ENCODE results near the gene KLC4.
"Not testable (repeated sequence)": the region's sequence is repeated elsewhere in the genome, so short reads cannot be mapped to it uniquely, and the experiment has no call there.

Gene KLC4

GRCh38 chr6:43096451-43097097 lies 37.1 kb downstream of the KLC4 start:
- no peak for DNase-seq

DNA sequence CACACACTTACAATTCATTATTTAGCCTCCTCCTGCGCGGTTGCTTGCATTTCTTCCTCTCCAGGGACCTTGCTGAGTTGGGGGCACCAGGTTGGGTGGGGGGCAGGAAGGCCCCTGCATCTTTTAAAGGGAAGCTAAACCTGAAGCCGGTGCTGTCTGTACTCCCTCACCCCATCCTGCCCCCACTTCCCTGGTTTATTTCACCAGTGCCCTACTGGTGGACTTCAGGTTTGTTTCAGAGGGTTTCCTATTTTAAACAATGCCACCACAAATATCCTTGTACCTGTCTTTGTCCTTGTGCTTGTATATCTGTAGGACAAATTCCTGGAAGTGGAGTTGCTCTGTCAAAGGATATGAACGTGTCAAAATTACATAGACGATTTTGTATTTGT lies 37.7 kb downstream of the KLC4 start:
- no peak for DNase-seq

- DNase-seq: no peak
These were observed 38.1 kb downstream of the KLC4 start for GRCh38 chr6:43097502-43097901.

DNA sequence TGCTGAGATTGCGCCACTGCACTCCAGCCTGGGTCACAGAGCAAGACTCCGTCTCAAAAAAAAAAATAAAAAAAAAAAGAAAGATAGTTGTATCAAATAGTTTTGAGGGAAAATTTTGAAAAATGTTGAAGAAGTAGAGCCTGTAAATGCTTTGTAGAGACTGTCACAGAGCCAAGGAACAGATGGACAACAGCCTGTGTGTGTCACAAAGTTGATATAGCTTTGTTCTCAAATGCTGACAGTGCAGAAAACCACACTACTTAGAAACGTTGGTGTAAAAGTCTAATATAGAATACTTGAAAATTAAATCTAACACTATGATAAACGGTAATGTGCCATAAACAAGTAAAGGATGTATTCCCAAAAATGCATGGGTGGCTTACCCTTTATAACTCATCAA lies 42.1 kb downstream of the KLC4 start:
- DNase-seq: no peak

GRCh38 chr6:43103253-43103876 lies 43.9 kb downstream of the KLC4 start:
- no peak for DNase-seq

GRCh38 chr6:43105538-43106222 lies 46.2 kb downstream of the KLC4 start:
- no peak for DNase-seq

GRCh38 chr6:43107344-43108062 lies 48.1 kb downstream of the KLC4 start:
- no peak for DNase-seq

DNA sequence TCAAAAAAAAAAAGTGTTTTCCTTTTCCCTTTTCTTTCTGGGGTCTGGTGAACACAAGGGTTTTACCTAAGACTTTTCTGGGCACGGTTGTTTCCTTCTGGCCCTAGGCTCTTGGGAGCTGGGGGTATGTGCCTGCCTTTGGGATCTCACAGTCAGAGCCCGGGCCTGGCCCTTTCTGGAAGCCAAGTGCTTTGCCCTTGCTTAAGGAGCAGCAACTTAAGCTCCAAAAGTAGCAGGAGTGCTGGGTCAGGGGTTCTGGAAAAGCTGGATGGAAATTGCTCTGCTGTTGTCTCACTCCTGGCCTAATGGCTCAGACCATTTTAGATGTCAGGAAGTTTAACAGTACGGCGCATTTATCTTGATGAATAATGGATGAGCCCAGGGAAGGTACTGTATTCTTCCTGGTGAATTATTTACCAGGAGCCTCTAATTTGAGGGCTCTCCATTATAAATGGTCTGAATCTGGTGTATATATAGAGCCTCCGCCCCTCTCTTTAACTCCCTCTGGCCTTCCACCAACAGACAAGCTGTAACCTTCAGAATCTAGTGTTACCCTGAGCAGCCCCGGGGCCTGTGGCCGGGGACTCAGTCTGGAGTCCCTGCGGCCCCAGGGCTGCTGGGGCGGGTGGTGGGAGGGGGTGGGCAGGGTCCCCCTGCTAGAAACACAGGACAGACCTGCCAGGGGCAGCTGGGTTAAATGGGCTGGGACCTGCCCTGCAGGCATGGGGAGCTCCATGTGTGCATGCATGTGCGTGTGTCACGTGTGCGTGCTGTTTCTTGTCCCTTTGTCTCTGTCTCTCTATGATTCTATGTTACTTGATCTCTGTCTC lies 54.2 kb downstream of the KLC4 start:
- DNase-seq: no peak

DNA sequence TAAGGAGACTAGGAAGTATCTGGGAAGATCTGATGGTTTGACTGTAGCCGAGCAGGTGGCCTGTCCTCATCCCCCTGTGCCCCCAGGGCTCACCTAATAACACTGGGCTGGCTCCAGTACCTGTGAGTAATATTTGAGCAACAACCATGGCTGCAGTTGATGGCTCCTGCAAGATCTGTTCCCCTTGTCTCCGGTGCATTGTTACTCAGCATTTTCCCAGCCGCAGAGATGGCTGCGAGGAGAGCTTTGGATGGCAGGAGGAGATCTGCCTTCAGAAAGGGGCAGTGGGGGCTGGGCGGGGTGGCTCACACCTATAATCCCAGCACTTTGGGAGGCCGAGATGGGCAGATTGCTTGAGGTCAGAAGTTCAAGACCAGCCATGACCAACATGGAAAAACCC lies 55.9 kb downstream of the KLC4 start:
- no peak for DNase-seq

DNA sequence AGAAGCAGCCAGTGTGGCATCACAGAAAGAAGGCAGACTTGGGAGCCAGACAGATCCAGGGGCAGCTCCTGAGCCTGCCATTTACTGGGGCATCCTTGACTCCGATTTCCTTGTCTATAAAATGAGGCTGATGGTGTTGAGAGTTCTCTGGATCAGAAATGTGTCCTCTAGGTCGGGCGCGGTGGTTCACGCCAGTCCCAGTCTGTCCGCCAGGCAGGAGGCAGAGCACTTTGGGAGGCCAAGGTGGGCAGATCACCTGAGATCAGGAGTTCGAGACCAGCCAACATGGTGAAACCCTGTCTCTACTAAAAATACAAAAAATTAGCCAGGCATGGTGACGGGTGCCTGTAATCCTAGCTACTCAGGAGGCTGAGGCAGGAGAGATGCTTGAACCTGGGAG lies 58.0 kb downstream of the KLC4 start:
- DNase-seq: not testable (repeated sequence)

DNA sequence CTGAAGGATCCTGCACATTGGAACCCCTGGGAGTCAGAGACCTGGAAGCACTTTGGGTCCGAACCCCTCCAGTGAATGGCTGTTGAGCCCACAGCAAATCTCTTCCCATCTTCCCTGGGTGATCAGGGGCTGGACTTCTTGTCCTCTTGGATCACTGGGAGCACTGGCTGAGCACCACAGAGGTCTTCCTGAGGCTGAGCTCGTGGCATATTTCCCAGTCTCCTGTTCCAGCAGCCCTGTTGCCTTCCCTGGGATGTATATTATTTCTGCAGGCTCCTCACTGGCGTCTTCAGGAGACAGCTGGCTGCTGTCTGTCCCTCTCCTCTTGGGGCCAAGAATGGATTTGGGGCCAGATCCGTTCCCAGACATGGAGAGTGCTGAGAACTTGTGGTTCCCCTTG lies 60.1 kb downstream of the KLC4 start:
- DNase-seq: no peak

- no peak for DNase-seq
These were observed 60.8 kb downstream of the KLC4 start for GRCh38 chr6:43120101-43120763.

- no peak for DNase-seq
These were observed 61.8 kb downstream of the KLC4 start for GRCh38 chr6:43120944-43121913.

DNA sequence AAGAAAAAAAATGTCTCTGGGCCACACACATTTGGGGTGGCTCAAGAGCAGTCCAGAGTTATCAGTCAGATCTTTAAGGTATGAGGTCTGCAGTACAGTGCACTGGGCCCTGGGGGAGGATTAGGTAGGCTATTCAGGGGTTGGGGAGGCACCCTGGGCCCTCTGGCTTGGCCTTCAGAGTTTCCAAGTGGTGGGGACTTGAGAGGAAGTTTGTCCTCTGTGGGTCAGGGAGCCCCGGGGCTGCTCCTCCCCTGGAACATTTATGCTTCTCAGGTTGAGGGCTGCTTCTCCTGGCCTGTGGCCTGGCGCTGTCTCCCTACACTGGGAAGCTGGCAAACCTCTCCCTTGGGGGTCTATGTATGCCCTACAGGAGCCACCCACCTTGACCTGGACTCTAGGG lies 62.7 kb downstream of the KLC4 start:
- no peak for DNase-seq

GRCh38 chr6:43123461-43124314 lies 64.3 kb downstream of the KLC4 start:
- DNase-seq: no peak

GRCh38 chr6:43124481-43124880 lies 65.0 kb downstream of the KLC4 start:
- DNase-seq: no peak
